AG04449 (cell line): ENCODE results near the gene ZNF516.

ENCODE experiments used
- CTCF ChIA-PET: fragments of 350-600 bp; formaldehyde crosslinking; extraction: SDS; loops from one replicate; lab custom pipeline; 2021; ENCODE audit warnings: antibody characterized with exemption; lab: Yijun Ruan, JAX
- POLR2A ChIA-PET: fragments of 400-600, 350-600 bp; formaldehyde crosslinking; extraction: SDS; loops from one replicate; lab custom pipeline; 2020; ENCODE audit warnings: antibody characterized with exemption, inconsistent platforms; lab: Yijun Ruan, JAX
- DNase-seq: peaks from one replicate; pipeline ENCODE4 v3.0.0-alpha.2; 2010; ENCODE audit warnings: low read depth, low spot score
- H3K4me3 ChIP-seq: 2 replicates; pipeline ENCODE4 v1.5.1; 2011; ENCODE audit warnings: low read depth, mild to moderate bottlenecking, control low read depth, low read length
- CTCF ChIP-seq: IDR thresholded peaks from one replicate; pipeline ENCODE4 v1.5.1; 2011; ENCODE audit warnings: mild to moderate bottlenecking, moderate library complexity, low read length, control low read depth, inconsistent platforms; ENCODE audit not compliant: insufficient read depth; ENCODE audit errors: missing control alignments

ZNF516 gene

GRCh38 chr18:76456823-76457222 lies 38.2 kb downstream of the ZNF516 start:
- ChIA-PET POLR2A (no interaction called here), CTCF (no interaction called here)
- no peak for TF ChIP-seq CTCF
- H3K4me3 ChIP-seq = no peak overlapping the region
- no peak for DNase-seq

- ChIA-PET POLR2A (no interaction called here), CTCF (interaction anchor here (0.7 to 1.3 kb wide), 2 partner anchors 9 to 164 kb away, joined by 3 to 4 read pairs; no protein-coding TSS in a partner anchor)
- no peak for DNase-seq
- no peak for TF ChIP-seq CTCF
- no peak overlapping the region for H3K4me3 ChIP-seq
These were observed 38.9 kb downstream of the ZNF516 start for GRCh38 chr18:76456018-76456750.

GRCh38 chr18:76455003-76455676 lies 39.9 kb downstream of the ZNF516 start:
- H3K4me3 ChIP-seq = no peak overlapping the region
- ChIA-PET POLR2A (no interaction called here), CTCF (interaction anchor here (0.9 to 1.3 kb wide), 4 partner anchors 8 to 254 kb away, joined by 3 to 4 read pairs (median 4); no protein-coding TSS in a partner anchor)
- TF ChIP-seq CTCF = no peak
- DNase-seq = no peak

- no peak for TF ChIP-seq CTCF
- ChIA-PET POLR2A (no interaction called here), CTCF (interaction anchor here (0.9 to 1.3 kb wide), 3 partner anchors 8 to 255 kb away, joined by 3 to 4 read pairs (median 4); no protein-coding TSS in a partner anchor)
- DNase-seq = no peak
- no peak overlapping the region for H3K4me3 ChIP-seq
These were observed 40.6 kb downstream of the ZNF516 start for GRCh38 chr18:76454418-76454817.

GRCh38 chr18:76453932-76454331 lies 41.1 kb downstream of the ZNF516 start:
- POLR2A ChIA-PET = no interaction called here

More at GRCh38 chr18:76453932-76454331, 41.1 kb downstream of the ZNF516 start:
- DNase-seq = no peak
- no peak for TF ChIP-seq CTCF
- no peak overlapping the region for H3K4me3 ChIP-seq
- CTCF ChIA-PET = interaction anchor here (0.9 to 1.6 kb wide), 5 partner anchors 8 to 256 kb away, joined by 3 to 5 read pairs (median 4); no protein-coding TSS in a partner anchor
